Smooth muscle cell of the umbilical artery (primary cell): ENCODE measurements around the gene CERS5. TPM values are rescaled to one million over a fixed set of nuclear protein-coding genes. Genes with fewer than 3 reads are reported as not detected.

Source experiments
- total RNA-seq: library from RNA; depleted of rRNA; stranded (reverse); fragments of >200 nt; gene quantifications from 2 replicates; pipeline ENCODE4 v1.2.3, GENCODE V29; 2014

CERS5 gene
- total RNA-seq: 32.1 and 40.2 TPM in 2 replicates

GRCh38 chr12:50167049-50167828, at the start of gene CERS5:
Gene CERS5 (minus strand): TSS chr12:50167369. CDS start chr12:50167297, 72 bp downstream.

GRCh38 chr12:50111693-50112455, 55.3 kb downstream of the CERS5 start, which contains the start of gene COX14:
Gene COX14 (plus strand): TSS chr12:50112236. CDS start chr12:50120044, 7,808 bp downstream.

GRCh38 chr12:50103767-50104321, 63.3 kb downstream of the CERS5 start, which contains the start of gene GPD1:
Gene GPD1 (plus strand): TSS chr12:50104008. CDS start chr12:50104051, 43 bp downstream.

GRCh38 chr12:50084775-50085614, 82.2 kb downstream of the CERS5 start, which contains the start of gene SMARCD1:
Gene SMARCD1 (plus strand): TSS chr12:50085342. CDS start chr12:50085370, 28 bp downstream.

Other genes with a start within 250 kb of the CERS5 start
- gene AQP2, start 216.6 kb downstream of the CERS5 start, total RNA-seq: not detected in 2 replicates
- gene AQP5, start 205.5 kb downstream of the CERS5 start, total RNA-seq: not detected in 2 replicates
- gene AQP6, start 194.4 kb downstream of the CERS5 start, total RNA-seq: not detected in 2 replicates
- gene RACGAP1, start 141.9 kb downstream of the CERS5 start, total RNA-seq: 13.7 and 41.1 TPM in 2 replicates
- gene ASIC1, start 109.8 kb downstream of the CERS5 start, total RNA-seq: 2.7 and 4.8 TPM in 2 replicates
- gene SMARCD1, start 82.0 kb downstream of the CERS5 start, total RNA-seq: 21.1 and 54.0 TPM in 2 replicates
- not detected in 2 replicates for gene GPD1, start 63.4 kb downstream of the CERS5 start, total RNA-seq
- gene COX14, start 55.1 kb downstream of the CERS5 start, total RNA-seq: 12.5 and 39.5 TPM in 2 replicates
- gene LIMA1, start 116.2 kb upstream of the CERS5 start, total RNA-seq: 124 and 151 TPM in 2 replicates
- not detected in 2 replicates for gene FAM186A, start 229.2 kb upstream of the CERS5 start, total RNA-seq
- gene LARP4, start 233.5 kb upstream of the CERS5 start, total RNA-seq: 44.5 and 56.6 TPM in 2 replicates